H9 (cell line): ENCODE results near the gene EIF2D. TPM values are rescaled to one million over a fixed set of nuclear protein-coding genes. Genes with fewer than 3 reads are reported as not detected.

Source experiments
- DNase-seq: peaks from one replicate; pipeline ENCODE4 v3.0.0-alpha.2; 2017
- H2AFZ ChIP-seq: one replicate; pipeline ENCODE4 v1.6.1; 2013; ENCODE audit warnings: mild to moderate bottlenecking, low read length, control low read depth, moderate library complexity
- H2AK5ac ChIP-seq: 2 replicates; pipeline ENCODE4 v1.6.1; 2013; ENCODE audit warnings: low read length, control low read depth, mixed read lengths; ENCODE audit not compliant: insufficient read length
- H2BK120ac ChIP-seq: one replicate; pipeline ENCODE4 v1.6.1; 2013; ENCODE audit warnings: low read depth, mild to moderate bottlenecking, low read length, control low read depth, inconsistent platforms; ENCODE audit not compliant: poor library complexity, severe bottlenecking
- H2BK12ac ChIP-seq: 2 replicates; pipeline ENCODE4 v1.6.1; 2013; ENCODE audit warnings: low read length, control low read depth, mixed read lengths, low read depth; ENCODE audit not compliant: insufficient read length
- H2BK15ac ChIP-seq: 2 replicates; pipeline ENCODE4 v1.6.1; 2013; ENCODE audit warnings: low read depth, low read length, control low read depth
- H2BK20ac ChIP-seq: one replicate; pipeline ENCODE4 v1.6.1; 2013; ENCODE audit warnings: low read depth, mild to moderate bottlenecking, low read length, control low read depth, inconsistent platforms; ENCODE audit not compliant: poor library complexity, severe bottlenecking
- H2BK5ac ChIP-seq: 2 replicates; pipeline ENCODE4 v1.6.1; 2013; ENCODE audit warnings: low read length, control low read depth, mixed read lengths; ENCODE audit not compliant: insufficient read length
- H3K14ac ChIP-seq: 2 replicates; pipeline ENCODE4 v1.6.1; 2013; ENCODE audit warnings: low read length, control low read depth; ENCODE audit not compliant: insufficient read depth
- H3K18ac ChIP-seq: 2 replicates; pipeline ENCODE4 v1.6.1; 2013; ENCODE audit warnings: low read depth, mild to moderate bottlenecking, mixed read lengths, low read length, control low read depth; ENCODE audit not compliant: insufficient read length
- H3K23ac ChIP-seq: 2 replicates; pipeline ENCODE4 v1.6.1; 2013; ENCODE audit warnings: low read length, control low read depth, mixed read lengths, low read depth; ENCODE audit not compliant: insufficient read length
- H3K23me2 ChIP-seq: 2 replicates; pipeline ENCODE4 v1.6.1; 2013; ENCODE audit warnings: low read depth, mild to moderate bottlenecking, mixed read lengths, low read length, control low read depth; ENCODE audit not compliant: insufficient read length, poor library complexity, severe bottlenecking
- H3K27ac ChIP-seq: 2 replicates; pipeline ENCODE4 v1.5.1; 2013; ENCODE audit warnings: low read length, control low read depth, mixed read lengths, low read depth; ENCODE audit not compliant: insufficient read length
- H3K27me3 ChIP-seq: 2 replicates; pipeline ENCODE4 v1.6.1; 2013; ENCODE audit warnings: low read length, control low read depth, inconsistent platforms; ENCODE audit not compliant: insufficient read depth
- H3K4ac ChIP-seq: 2 replicates; pipeline ENCODE4 v1.6.1; 2013; ENCODE audit warnings: low read depth, mild to moderate bottlenecking, control low read depth, inconsistent platforms, low read length, moderate library complexity
- H3K4me1 ChIP-seq: 2 replicates; pipeline ENCODE4 v1.6.1; 2013; ENCODE audit warnings: low read length, control low read depth, inconsistent platforms; ENCODE audit not compliant: insufficient read depth
- H3K4me2 ChIP-seq: 2 replicates; pipeline ENCODE4 v1.6.1; 2013; ENCODE audit warnings: low read length, control low read depth, mixed read lengths; ENCODE audit not compliant: insufficient read length, insufficient read depth
- H3K56ac ChIP-seq: 2 replicates; pipeline ENCODE4 v1.6.1; 2013; ENCODE audit warnings: low read depth, mild to moderate bottlenecking, mixed read lengths, low read length, control low read depth; ENCODE audit not compliant: insufficient read length
- H3K79me1 ChIP-seq: 2 replicates; pipeline ENCODE4 v1.6.1; 2013; ENCODE audit warnings: low read depth, mild to moderate bottlenecking, moderate library complexity, low read length, control low read depth, inconsistent platforms; ENCODE audit not compliant: insufficient read depth, poor library complexity, severe bottlenecking
- H3K79me2 ChIP-seq: 2 replicates; pipeline ENCODE4 v1.6.1; 2013; ENCODE audit warnings: low read length, control low read depth, inconsistent platforms; ENCODE audit not compliant: insufficient read depth
- H3K9ac ChIP-seq: 2 replicates; pipeline ENCODE4 v1.6.1; 2013; ENCODE audit warnings: low read length, control low read depth, mixed read lengths; ENCODE audit not compliant: insufficient read length; ENCODE audit errors: extremely low read depth
- H3K9me3 ChIP-seq: one replicate; pipeline ENCODE4 v1.6.1; 2013; ENCODE audit warnings: low read depth, low read length, inconsistent platforms; ENCODE audit not compliant: control insufficient read depth
- H3T11ph ChIP-seq: one replicate; pipeline ENCODE4 v1.6.1; 2013; ENCODE audit warnings: mild to moderate bottlenecking, low read length, control low read depth, inconsistent platforms
- H4K20me1 ChIP-seq: one replicate; pipeline ENCODE4 v1.6.1; 2013; ENCODE audit not compliant: control insufficient read depth, insufficient read length, insufficient read depth
- H4K5ac ChIP-seq: 2 replicates; pipeline ENCODE4 v1.6.1; 2013; ENCODE audit warnings: low read depth, mild to moderate bottlenecking, mixed read lengths, low read length, control low read depth; ENCODE audit not compliant: insufficient read length
- H4K8ac ChIP-seq: replicated peaks from 2 replicates; pipeline ENCODE4 v1.6.1; 2013; ENCODE audit warnings: low read length, control low read depth, mixed read lengths, low read depth; ENCODE audit not compliant: insufficient read length
- H4K91ac ChIP-seq: 2 replicates; pipeline ENCODE4 v1.6.1; 2013; ENCODE audit warnings: low read depth, mild to moderate bottlenecking, moderate library complexity, mixed read lengths, low read length, control low read depth; ENCODE audit not compliant: insufficient read length
- H3K27ac Mint-ChIP-seq, 3 experiments: 2 replicates in 2 of 3; 3 replicates in 1 of 3; pipeline ENCODE4 v1.8.0; 2020 to 2021; ENCODE audit warnings: mixed read lengths in 3 of 3, mild to moderate bottlenecking in 1 of 3, moderate library complexity in 1 of 3
- H3K27me3 Mint-ChIP-seq: 2 replicates; pipeline ENCODE4 v1.8.0; 2021; ENCODE audit warnings: low read depth, mild to moderate bottlenecking, moderate library complexity, mixed read lengths
- H3K36me3 Mint-ChIP-seq, 3 experiments: 2 replicates in 2 of 3; 3 replicates in 1 of 3; pipeline ENCODE4 v1.8.0; 2020 to 2021; ENCODE audit warnings: low read depth in 3 of 3, mixed read lengths in 3 of 3; ENCODE audit not compliant: insufficient read depth in 1 of 3
- H3K4me1 Mint-ChIP-seq, 2 experiments: 2 replicates each; pipeline ENCODE4 v1.8.0; 2020; ENCODE audit warnings: mixed read lengths in 2 of 2
- H3K4me3 Mint-ChIP-seq, 2 experiments: 2 replicates in 1 of 2; 3 replicates in 1 of 2; pipeline ENCODE4 v1.8.0; 2020 to 2021; ENCODE audit warnings: mild to moderate bottlenecking in 2 of 2, mixed read lengths in 2 of 2, moderate library complexity in 1 of 2
- H3K9me3 Mint-ChIP-seq, 2 experiments: 2 replicates in 1 of 2; 3 replicates in 1 of 2; pipeline ENCODE4 v1.8.0; 2020; ENCODE audit warnings: mild to moderate bottlenecking in 2 of 2, mixed read lengths in 2 of 2, moderate library complexity in 1 of 2
- WGBS: extraction: QIAGEN DNeasy Blood & Tissue Kit; methylation state at CpG from one replicate; pipeline ENCODE4 v1.1.7; 2013; ENCODE audit warnings: missing lambda C conversion rate, low lambda C conversion rate, mixed read lengths; ENCODE audit not compliant: insufficient read length; ENCODE audit errors: extremely low coverage; 5-methylcytosine and 5-hydroxymethylcytosine counted together
- total RNA-seq: library from RNA; stranded (reverse); gene quantifications from 2 replicates; pipeline ENCODE4 v1.2.1, GENCODE V29; 2021
- TF ChIP-seq, protein P1 (sequence below): fragments of 200-600 bp; sonication (generic); conservative IDR thresholded peaks from 3 replicates; pipeline ENCODE4 v1.8.0; 2021; ENCODE audit warnings: antibody characterized with exemption, mild to moderate bottlenecking

The EIF2D gene
- total RNA-seq, 1 experiment from 2014 or later: 35.8 TPM

DNA sequence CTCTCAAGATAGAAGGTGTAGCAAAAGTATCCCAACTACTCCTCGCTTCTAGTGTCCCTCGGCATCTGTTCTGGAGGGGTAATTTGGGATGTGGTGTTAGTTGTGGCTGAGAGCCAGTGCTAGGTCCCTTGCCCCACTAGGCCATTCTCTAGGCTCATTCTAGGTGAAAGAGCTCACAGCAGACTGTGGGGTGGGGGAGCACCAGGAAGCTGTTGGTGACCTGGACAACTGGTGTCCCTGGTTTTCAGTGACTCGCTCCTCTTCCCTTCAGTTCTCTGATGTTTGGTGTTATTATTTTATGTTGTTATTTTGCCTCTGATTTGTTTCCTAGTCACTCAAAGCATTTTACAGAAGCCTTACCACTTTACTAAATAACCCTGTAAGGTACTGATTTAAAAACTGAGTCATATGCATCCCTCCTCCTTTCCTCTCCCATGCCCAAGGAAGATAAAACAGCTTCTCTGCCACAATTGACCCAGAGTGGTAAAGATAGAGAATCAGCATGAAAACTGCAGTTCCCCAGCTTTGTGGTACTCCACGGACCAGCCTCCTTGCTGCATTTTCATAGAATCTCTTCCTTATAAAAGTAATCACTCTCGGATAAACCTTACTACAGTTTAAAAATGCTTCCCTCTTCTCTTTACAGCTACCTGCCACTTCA, 37.1 kb upstream of the EIF2D start:
- Histone ChIP-seq H3K9ac (no peak overlapping the region), H2BK15ac (no peak overlapping the region), H2AFZ (no peak overlapping the region), H4K91ac (no peak overlapping the region), H3K4me1 (no peaks in the 10 kb centered on the region), H4K8ac (no peak overlapping the region), H3K18ac (no peak overlapping the region), H3K56ac (no peak overlapping the region), H3K23ac (no peak overlapping the region), H2AK5ac (no peak overlapping the region), H3T11ph (no peak overlapping the region), H2BK20ac (no peak overlapping the region), H4K20me1 (no peaks in the 10 kb centered on the region), H2BK120ac (no peak overlapping the region), H3K9me3 (no peaks in the 10 kb centered on the region), H3K27ac (no peak overlapping the region), H3K4me2 (no peak overlapping the region), H3K79me2 (no peaks in the 10 kb centered on the region), H3K79me1 (no peaks in the 10 kb centered on the region), H3K4ac (no peak overlapping the region), H2BK5ac (no peak overlapping the region), H3K23me2 (no peaks in the 10 kb centered on the region), H3K14ac (no peak overlapping the region), H2BK12ac (no peak overlapping the region), H4K5ac (no peak overlapping the region), H3K27me3 (no peaks in the 10 kb centered on the region)
- no peak for DNase-seq
- Mint-ChIP-seq H3K36me3 (peaks cover 2 to 8% (median 7%) of the 10 kb centered on the region in 3 experiments; a peak in 5 of 7 replicates), H3K27ac (no peak overlapping the region), H3K4me1 (peaks cover 8 to 11% of the 10 kb centered on the region in 2 experiments), H3K9me3 (no peaks in the 10 kb centered on the region), H3K4me3 (no peak overlapping the region), H3K27me3 (0 out of 2 replicates have a peak, but pooled peaks cover 2% of the 10 kb centered on the region)
- WGBS: no CpG with 5 or more reads among the region's 5 CpGs
- TF ChIP-seq, protein P1, sequence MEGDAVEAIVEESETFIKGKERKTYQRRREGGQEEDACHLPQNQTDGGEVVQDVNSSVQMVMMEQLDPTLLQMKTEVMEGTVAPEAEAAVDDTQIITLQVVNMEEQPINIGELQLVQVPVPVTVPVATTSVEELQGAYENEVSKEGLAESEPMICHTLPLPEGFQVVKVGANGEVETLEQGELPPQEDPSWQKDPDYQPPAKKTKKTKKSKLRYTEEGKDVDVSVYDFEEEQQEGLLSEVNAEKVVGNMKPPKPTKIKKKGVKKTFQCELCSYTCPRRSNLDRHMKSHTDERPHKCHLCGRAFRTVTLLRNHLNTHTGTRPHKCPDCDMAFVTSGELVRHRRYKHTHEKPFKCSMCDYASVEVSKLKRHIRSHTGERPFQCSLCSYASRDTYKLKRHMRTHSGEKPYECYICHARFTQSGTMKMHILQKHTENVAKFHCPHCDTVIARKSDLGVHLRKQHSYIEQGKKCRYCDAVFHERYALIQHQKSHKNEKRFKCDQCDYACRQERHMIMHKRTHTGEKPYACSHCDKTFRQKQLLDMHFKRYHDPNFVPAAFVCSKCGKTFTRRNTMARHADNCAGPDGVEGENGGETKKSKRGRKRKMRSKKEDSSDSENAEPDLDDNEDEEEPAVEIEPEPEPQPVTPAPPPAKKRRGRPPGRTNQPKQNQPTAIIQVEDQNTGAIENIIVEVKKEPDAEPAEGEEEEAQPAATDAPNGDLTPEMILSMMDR: no peak
